GM23338 (cell line): ENCODE results near the gene UNC93B1. TPM values are rescaled to one million over a fixed set of nuclear protein-coding genes. Genes with fewer than 3 reads are reported as not detected.
"Not testable (repeated sequence)": the region's sequence is repeated elsewhere in the genome, so short reads cannot be mapped to it uniquely, and the experiment has no call there.

ENCODE experiments used
- ATAC-seq: fragments of 200-7000 bp; cut with Tn5 transposase; 3 replicates; pipeline ENCODE4 v1.9.1; 2020
- DNase-seq: peaks from one replicate; pipeline ENCODE4 v3.0.0-alpha.2; 2015; ENCODE audit warnings: low spot score
- H2AFZ ChIP-seq: fragments of 200-600 bp; sonication (generic); 2 replicates; pipeline ENCODE4 v1.8.0; 2016; ENCODE audit warnings: antibody characterized with exemption, mild to moderate bottlenecking, moderate library complexity
- H3F3A ChIP-seq: fragments of 200-600 bp; sonication (generic); replicated peaks from 2 replicates; pipeline ENCODE4 v1.8.0; 2017; ENCODE audit warnings: antibody characterized with exemption, mixed run types, low read depth
- H3K27ac ChIP-seq: fragments of 200-600 bp; sonication (generic); 2 replicates; pipeline ENCODE4 v1.6.1; 2016; ENCODE audit warnings: low read depth
- H3K27me3 ChIP-seq: fragments of 200-600 bp; sonication (generic); 2 replicates; pipeline ENCODE4 v1.8.0; 2016; ENCODE audit warnings: mild to moderate bottlenecking, mixed run types, moderate library complexity; ENCODE audit not compliant: insufficient read depth
- H3K36me3 ChIP-seq: fragments of 200-600 bp; sonication (generic); 2 replicates; pipeline ENCODE4 v1.8.0; 2016; ENCODE audit warnings: mild to moderate bottlenecking; ENCODE audit not compliant: insufficient read depth
- H3K4me1 ChIP-seq: fragments of 200-600 bp; sonication (generic); 2 replicates; pipeline ENCODE4 v1.8.0; 2016; ENCODE audit warnings: mild to moderate bottlenecking, moderate library complexity; ENCODE audit not compliant: insufficient read depth
- H3K4me2 ChIP-seq: fragments of 200-600 bp; sonication (generic); 2 replicates; pipeline ENCODE4 v1.7.1; 2017; ENCODE audit warnings: mixed run types
- H3K4me3 ChIP-seq: fragments of 200-600 bp; sonication (generic); 2 replicates; pipeline ENCODE4 v1.6.1; 2016; ENCODE audit warnings: mixed run types
- H3K79me2 ChIP-seq: fragments of 200-600 bp; sonication (generic); replicated peaks from 2 replicates; pipeline ENCODE4 v1.8.0; 2017; ENCODE audit warnings: mild to moderate bottlenecking; ENCODE audit not compliant: insufficient read depth
- H3K9me2 ChIP-seq: fragments of 200-600 bp; sonication (generic); 2 replicates; pipeline ENCODE4 v1.8.0; 2017; ENCODE audit not compliant: insufficient read depth
- H4K20me1 ChIP-seq: fragments of 200-600 bp; sonication (generic); replicated peaks from 2 replicates; pipeline ENCODE4 v1.8.0; 2017; ENCODE audit warnings: mild to moderate bottlenecking; ENCODE audit not compliant: insufficient read depth
- H3K27ac Mint-ChIP-seq: 2 replicates; pipeline ENCODE4 v1.8.0; 2020; ENCODE audit warnings: inconsistent platforms, mild to moderate bottlenecking, moderate library complexity, mixed read lengths
- H3K27me3 Mint-ChIP-seq: 3 replicates; pipeline ENCODE4 v1.8.0; 2022; ENCODE audit warnings: low read depth, mild to moderate bottlenecking, moderate library complexity, mixed read lengths, inconsistent platforms; ENCODE audit not compliant: insufficient read depth, poor library complexity
- H3K36me3 Mint-ChIP-seq: 3 replicates; pipeline ENCODE4 v1.8.0; 2021; ENCODE audit warnings: low read depth, mild to moderate bottlenecking, inconsistent platforms, moderate library complexity, mixed read lengths
- H3K4me1 Mint-ChIP-seq: 3 replicates; pipeline ENCODE4 v1.8.0; 2020; ENCODE audit warnings: mild to moderate bottlenecking, inconsistent platforms, mixed read lengths
- H3K4me3 Mint-ChIP-seq: 3 replicates; pipeline ENCODE4 v1.8.0; 2021; ENCODE audit warnings: moderate library complexity, mild to moderate bottlenecking, inconsistent platforms, mixed read lengths
- H3K9me3 Mint-ChIP-seq: 3 replicates; pipeline ENCODE4 v1.8.0; 2020; ENCODE audit warnings: moderate library complexity, mild to moderate bottlenecking, inconsistent platforms, mixed read lengths
- CTCF ChIP-seq, 2 experiments: fragments of 200-600 bp in 1 of 2; sonication (generic) in 1 of 2; conservative IDR thresholded peaks; 2 replicates each; pipeline versions ENCODE4 v1.5.1 to v1.6.1; 2016 to 2017; ENCODE audit warnings: antibody characterized with exemption in 2 of 2, low read depth in 2 of 2, mild to moderate bottlenecking in 2 of 2, moderate library complexity in 1 of 2
- polyA plus RNA-seq: library from polyadenylated mRNA; unstranded; fragments of >200 nt; fragmentation: Nextera tagmentation; extraction: Ambion mirVana; gene quantifications from 2 replicates; pipeline ENCODE4 v1.2.1, GENCODE V29; 2016
- total RNA-seq: library from RNA; depleted of rRNA; stranded (reverse); fragments of >200 nt; shearing (Covaris generic); gene quantifications from 2 replicates; pipeline ENCODE4 v1.2.3, GENCODE V29; 2014

The UNC93B1 gene
- total and polyA plus RNA-seq, 2 experiments from 2014 or later, result 16.2 to 34.4 TPM

- H2AFZ ChIP-seq, H3K9me3 Mint-ChIP-seq, H3K9me2 ChIP-seq, ATAC-seq, DNase-seq, H3K27me3 ChIP-seq, H3K36me3 ChIP-seq, H3K27ac Mint-ChIP-seq, H3K4me3 ChIP-seq, H3K36me3 Mint-ChIP-seq, H3K4me2 ChIP-seq, H3K4me1 ChIP-seq, H4K20me1 ChIP-seq, H3F3A ChIP-seq, H3K4me3 Mint-ChIP-seq, H3K27ac ChIP-seq, H3K79me2 ChIP-seq: not testable (repeated sequence)
- Mint-ChIP-seq H3K27me3 (peaks cover 18% of the 10 kb centered on the region), H3K4me1 (peaks cover 12% of the 10 kb centered on the region; the same call in 2 of the 3 replicates)
Observed at GRCh38 chr11:67995579-67995978, 8.3 kb downstream of the UNC93B1 start.

- not testable (repeated sequence) for H3K27me3 ChIP-seq, H4K20me1 ChIP-seq, H3K9me2 ChIP-seq, H3K4me3 ChIP-seq, ATAC-seq, H3K36me3 ChIP-seq, H3K36me3 Mint-ChIP-seq, H3K27ac Mint-ChIP-seq, H3F3A ChIP-seq, H3K27ac ChIP-seq, H3K4me1 ChIP-seq, DNase-seq, H3K4me2 ChIP-seq, H3K79me2 ChIP-seq, H3K4me3 Mint-ChIP-seq, H3K9me3 Mint-ChIP-seq, H2AFZ ChIP-seq
- peaks cover 12% of the 10 kb centered on the region; the same call in 2 of the 3 replicates for H3K4me1 Mint-ChIP-seq
- H3K27me3 Mint-ChIP-seq, result peaks cover 18% of the 10 kb centered on the region
Observed at GRCh38 chr11:67995129-67995528, 8.8 kb downstream of the UNC93B1 start.

- not testable (repeated sequence) for H4K20me1 ChIP-seq, H3K4me2 ChIP-seq, H3K9me2 ChIP-seq, H3K27ac ChIP-seq, H3K4me1 ChIP-seq, ATAC-seq, DNase-seq, H3K27ac Mint-ChIP-seq, H3K79me2 ChIP-seq, H3K4me3 ChIP-seq, H3K9me3 Mint-ChIP-seq, H3K36me3 Mint-ChIP-seq, H3K4me3 Mint-ChIP-seq, H2AFZ ChIP-seq, H3K27me3 ChIP-seq, H3F3A ChIP-seq, H3K36me3 ChIP-seq
- H3K4me1 Mint-ChIP-seq, result peaks cover 12% of the 10 kb centered on the region; the same call in 2 of the 3 replicates
- peaks cover 24% of the 10 kb centered on the region for H3K27me3 Mint-ChIP-seq
Observed at GRCh38 chr11:67994387-67994786, 9.5 kb downstream of the UNC93B1 start.

GRCh38 chr11:67993821-67994220, 10.1 kb downstream of the UNC93B1 start:
- not testable (repeated sequence) for H3K27ac Mint-ChIP-seq, H3K27ac ChIP-seq, H3K4me3 ChIP-seq, H3K4me1 ChIP-seq, H3K27me3 ChIP-seq, H4K20me1 ChIP-seq, H2AFZ ChIP-seq, H3K4me3 Mint-ChIP-seq, H3K36me3 Mint-ChIP-seq, H3F3A ChIP-seq, H3K36me3 ChIP-seq, H3K9me2 ChIP-seq, H3K4me2 ChIP-seq, H3K79me2 ChIP-seq, H3K9me3 Mint-ChIP-seq, ATAC-seq
- H3K27me3 Mint-ChIP-seq, result peaks cover 24% of the 10 kb centered on the region
- peak; percentile 78 for DNase-seq
- peak; percentile 64 to 77 for TF ChIP-seq CTCF (conservative IDR thresholded peaks at IDR 0.05; ENCODE audit: low read depth in 2 of 2)
- H3K4me1 Mint-ChIP-seq, result peaks cover 12% of the 10 kb centered on the region; the same call in 2 of the 3 replicates
